ENCODE data around the gene HRH3.
A peak's percentile ranks its signal among the peaks of the same experiment; 100 is the strongest.

HRH3 gene

GRCh38 chr20:62197311-62197710 lies 22.8 kb downstream of the HRH3 start:
- no peak for DNase-seq

DNA sequence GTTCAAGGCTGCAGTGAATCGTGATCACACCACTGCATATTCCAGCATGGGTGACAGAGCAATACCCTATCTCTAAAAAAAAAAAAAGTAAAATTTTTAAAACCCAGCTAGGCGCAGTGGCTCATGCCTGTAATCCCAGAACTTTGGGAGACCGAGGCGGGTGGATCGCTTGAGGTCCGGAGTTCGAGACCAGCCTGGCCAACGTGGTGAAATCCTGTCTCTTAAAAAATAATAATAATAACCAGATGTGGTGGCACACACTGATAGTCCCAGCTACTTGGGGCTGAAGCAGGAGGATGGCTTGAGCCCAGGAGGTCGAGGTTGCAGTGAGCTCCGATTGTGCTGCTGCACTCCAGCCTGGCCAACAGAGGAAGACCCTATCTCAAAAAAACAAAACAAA lies 23.8 kb downstream of the HRH3 start:
- DNase-seq = no peak

DNA sequence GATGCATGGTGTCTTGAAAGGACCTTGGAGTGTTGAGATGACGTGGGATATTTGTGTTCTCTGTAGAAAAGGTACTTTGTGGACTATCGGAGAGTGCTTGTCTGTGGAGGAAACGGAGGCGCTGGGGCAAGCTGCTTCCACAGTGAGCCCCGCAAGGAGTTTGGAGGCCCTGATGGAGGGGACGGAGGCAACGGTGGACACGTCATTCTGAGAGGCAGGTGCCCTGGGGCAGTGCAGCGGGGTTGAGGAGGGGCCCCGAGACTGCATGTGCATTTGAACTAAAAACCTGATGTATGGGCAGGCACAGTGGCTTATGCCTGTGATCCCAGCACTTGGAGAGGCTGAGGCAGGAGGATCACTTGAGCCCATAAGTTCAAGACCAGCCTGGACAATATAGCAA lies 24.3 kb downstream of the HRH3 start:
- DNase-seq = no peak

DNA sequence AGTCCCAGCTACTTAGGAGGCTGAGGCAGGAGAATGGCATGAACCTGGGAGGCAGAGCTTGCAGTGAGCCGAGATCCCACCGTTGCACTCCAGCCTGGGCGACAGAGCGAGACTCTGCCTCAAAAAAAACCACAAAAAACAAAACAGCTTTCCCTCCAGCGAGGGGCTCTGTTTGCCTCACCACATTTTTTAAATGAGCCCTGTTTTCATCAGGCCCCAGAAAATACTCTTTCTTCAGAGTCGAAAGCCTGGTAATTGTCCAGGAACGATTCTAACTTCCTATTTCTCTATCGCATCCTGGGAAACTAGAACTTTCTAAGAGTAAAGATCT lies 25.0 kb downstream of the HRH3 start:
- no peak for DNase-seq

DNA sequence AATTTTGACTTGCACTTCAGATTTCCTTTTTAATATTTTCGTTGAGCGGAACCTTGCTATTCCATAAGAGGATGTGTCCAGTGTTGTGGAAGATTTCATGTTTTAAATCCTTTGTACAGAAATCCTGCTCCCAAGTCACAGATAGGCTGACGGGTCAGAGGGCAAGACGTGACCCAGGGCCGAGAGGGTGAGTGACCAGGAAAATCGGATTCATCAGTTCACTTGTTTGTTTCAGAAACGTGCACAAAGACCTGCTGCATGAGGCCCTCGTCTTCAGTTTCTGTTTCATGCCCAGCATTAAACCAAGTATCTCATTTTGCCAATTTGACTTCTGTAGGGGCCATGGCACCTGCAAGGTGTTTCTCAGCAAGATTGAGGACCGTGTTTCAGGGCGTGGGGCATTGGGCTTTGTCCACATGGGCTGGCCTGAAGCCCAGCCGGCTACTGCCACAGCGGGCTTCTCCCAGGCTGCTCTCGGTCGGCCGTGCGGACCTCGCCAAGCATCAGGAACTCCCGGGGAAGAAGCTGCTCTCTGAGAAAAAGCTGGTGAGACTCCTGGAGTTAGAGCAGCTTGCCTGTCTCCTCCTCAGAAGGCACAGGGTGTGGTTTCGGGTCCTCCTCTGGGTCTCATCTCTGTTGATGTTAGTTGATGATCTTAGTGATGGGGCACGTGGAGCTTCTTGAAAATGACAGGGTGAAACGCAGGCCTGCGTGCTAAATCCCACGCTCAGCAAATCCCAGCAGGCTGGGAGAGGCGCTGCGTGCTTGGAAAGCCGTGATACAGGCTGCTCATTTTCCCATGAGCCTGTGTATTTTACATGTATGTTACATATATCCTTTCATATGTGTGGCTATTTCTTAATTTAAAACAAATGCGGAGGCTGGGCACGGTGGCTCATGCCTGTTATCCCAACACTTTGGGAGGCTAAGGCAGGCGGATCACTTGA lies 26.7 kb downstream of the HRH3 start:
- DNase-seq = no peak

- DNase-seq = no peak
Measured at GRCh38 chr20:62192635-62193034, 27.4 kb downstream of the HRH3 start.

- no peak for DNase-seq
Measured at GRCh38 chr20:62191781-62192559, 28.1 kb downstream of the HRH3 start.

DNA sequence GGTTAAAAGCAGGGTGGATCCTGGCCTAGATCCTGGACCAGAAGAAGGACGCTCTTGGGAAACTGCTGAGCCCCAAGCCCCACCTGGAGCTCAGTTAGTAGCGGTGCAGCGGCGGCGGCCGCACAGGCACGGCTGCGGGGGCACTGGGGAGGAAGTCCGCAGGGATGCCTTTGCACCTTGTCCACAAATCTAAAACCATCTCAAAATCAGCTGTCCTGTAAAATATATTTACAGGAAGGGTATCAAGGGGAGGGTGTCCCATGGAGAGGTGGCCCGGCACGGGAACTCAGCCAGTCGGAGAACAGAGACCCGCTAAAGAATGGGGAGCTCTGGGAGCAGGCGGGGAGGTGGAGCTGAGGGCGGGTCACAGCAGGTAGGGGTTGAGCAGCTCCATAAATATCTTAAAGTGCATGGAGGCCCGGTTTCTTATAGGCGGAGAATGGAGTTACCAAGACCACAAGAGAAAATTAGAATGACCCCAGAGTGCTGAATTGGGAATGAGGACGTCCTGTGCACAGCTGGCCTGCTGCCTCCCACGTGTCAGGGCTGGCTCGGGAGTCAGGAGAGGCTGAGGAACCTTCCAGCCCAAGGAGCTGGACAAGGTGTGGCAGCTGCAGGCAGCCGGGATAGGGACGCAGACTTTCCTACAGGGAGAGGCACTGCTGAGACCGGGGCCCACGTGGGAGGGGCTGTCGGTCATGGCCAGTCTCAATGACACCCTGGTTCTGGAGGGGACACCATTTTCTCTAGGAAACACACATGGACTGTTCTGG lies 29.3 kb downstream of the HRH3 start:
- no peak for DNase-seq

- no peak for DNase-seq
Measured at GRCh38 chr20:62186887-62187866, 32.9 kb downstream of the HRH3 start.

GRCh38 chr20:62186096-62186426 lies 34.0 kb downstream of the HRH3 start:
- DNase-seq = no peak

- no peak for DNase-seq
Measured at GRCh38 chr20:62183426-62184142, 36.5 kb downstream of the HRH3 start.

DNA sequence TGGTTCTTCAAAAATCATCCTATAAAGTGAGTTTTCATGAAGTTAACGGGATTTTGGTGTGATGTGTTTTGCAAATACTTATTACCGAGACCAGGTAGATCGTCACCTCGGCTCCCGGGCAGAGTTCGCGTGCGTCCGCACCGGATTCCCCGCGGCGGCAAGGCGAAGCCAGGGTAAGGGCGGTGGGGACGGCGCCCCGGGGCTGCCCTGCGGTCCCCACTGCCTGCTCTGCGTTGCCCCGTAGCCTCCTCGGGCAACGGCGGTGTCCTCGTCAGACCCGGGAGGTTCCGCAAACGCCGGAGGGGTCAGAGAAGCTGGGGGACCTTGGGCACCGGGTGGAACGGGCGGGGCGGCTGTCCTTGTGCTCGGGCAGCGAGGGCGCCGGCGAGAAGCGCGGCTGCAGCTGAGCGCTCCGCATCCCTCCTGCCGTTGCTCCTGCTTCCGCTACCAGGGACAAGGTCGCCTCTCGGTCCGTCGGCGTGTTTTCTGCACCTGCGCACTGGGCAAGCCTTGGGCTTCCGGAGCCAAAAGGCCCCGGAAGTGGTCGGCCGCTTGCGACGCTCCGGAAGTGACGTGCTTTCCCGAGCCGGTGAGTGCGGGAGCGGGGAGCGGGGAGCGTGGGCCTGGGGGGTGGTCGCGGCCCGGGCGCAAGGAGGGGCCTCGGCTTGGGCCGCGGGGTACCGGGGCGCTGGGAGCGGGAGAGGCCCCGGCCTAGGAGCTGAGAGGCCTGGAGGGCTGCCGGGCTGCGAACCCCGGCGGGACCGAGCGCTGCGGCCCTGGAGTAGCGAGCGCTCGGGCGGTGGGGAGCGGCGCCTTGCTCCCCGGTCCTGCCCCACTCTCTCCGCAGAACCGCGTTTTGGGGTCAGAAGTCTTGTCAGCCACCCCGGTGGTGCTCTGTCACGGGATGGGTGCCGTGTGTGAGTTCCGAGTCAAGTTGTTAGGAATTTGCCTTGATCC lies 37.3 kb downstream of the HRH3 start, which contains the start of gene MTG2:
MTG2 (plus strand) TSS at position 560 of the 957 bp plus-strand sequence. CDS start 10,393 bp downstream, outside the sequence.
- DNase-seq = peak; percentile 92

GRCh38 chr20:62181808-62182207 lies 38.3 kb downstream of the HRH3 start:
- DNase-seq = no peak

- DNase-seq = no peak
Measured at GRCh38 chr20:62179162-62179504, 40.9 kb downstream of the HRH3 start.

DNA sequence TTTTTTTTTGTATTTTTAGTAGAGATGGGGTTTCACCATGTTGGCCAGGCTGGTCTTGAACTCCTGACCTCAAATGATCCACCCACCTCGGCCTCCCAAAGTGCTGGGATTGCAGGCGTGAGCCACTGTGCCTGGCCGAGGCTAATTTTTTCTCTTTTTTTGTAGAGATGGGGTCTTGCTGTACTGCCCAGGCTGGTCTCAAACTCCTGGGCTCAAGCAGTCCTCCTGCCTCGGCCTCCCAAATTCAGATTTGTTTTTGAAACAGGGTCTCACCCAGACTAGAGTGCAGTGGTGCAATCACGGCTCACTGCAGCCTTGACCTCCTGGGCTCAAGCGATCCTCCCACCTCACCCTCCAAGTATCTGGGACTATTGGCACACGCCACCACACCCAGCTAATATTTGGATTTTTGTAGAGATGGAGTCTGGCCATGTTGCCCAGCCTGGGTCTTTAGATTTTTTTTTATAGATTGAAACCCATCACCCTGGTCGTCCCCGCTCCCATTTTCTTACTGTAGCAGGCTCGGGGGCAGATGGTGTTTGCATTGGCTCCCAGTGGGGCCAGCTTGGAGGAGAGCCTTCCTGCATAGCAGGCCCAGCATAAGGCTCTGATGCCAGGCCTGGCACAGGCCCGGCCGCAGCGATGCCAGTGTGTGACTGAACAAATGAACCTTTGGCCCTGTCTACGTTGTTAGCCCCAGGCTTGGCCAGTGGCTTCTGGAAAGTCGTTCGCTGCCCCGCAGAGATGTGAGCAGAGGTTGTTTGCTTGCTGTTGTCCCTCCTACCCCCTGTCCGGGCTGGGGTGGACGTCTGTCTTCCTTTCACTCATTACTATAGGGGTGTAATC lies 41.5 kb downstream of the HRH3 start:
- no peak for DNase-seq

DNA sequence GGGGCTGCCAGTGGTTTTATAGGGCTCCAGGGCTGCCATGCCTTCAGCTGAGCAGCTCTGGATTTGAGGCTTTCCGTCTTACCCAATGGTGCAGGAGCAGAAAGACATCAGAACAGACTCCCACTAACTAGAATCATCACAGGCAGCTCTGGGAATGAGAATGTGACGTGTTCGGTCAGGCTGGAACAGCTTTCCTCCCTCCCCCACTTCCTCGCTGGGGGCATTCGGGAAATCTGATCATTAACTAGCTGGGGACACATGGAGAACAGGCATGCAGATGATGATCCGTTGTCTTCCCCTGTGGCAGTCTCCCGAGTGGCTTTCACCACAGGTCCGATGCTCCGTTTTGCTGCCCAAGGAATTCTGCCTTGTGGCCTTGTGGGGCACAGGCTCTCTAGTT lies 42.8 kb downstream of the HRH3 start:
- no peak for DNase-seq

GRCh38 chr20:62176866-62177265 lies 43.2 kb downstream of the HRH3 start:
- DNase-seq = no peak

DNA sequence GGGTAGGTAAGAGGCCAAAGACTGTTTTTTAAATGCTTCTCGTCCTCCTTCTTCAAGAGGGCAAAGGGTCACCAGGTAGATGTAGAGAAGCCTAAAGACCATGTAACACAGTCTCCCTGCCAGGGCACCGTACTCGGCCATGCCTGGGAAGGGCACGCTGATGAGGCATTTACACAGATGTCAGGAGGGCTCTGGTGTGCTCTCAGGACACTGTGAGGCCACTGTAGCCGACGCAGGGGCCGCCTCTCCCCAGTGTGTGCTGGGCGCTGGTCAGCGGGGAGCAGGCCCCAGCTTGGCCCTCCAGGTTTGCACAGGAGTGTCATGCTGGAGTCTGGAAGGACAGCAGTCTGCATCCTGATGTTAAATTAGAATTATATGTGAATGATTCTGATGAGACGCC lies 44.4 kb downstream of the HRH3 start:
- DNase-seq = no peak

- DNase-seq = no peak
Measured at GRCh38 chr20:62174870-62175624, 45.0 kb downstream of the HRH3 start.
